Chondrocyte (in vitro differentiated cells): ENCODE data around the gene GRAP2. TPM values are rescaled to one million over a fixed set of nuclear protein-coding genes. Genes with fewer than 3 reads are reported as not detected.
"Not testable (repeated sequence)": the region's sequence is repeated elsewhere in the genome, so short reads cannot be mapped to it uniquely, and the experiment has no call there.

Experiments
- DNase-seq: peaks from one replicate; pipeline ENCODE4 v3.0.0; 2021; ENCODE audit warnings: mixed read lengths, low spot score
- H3K27ac Mint-ChIP-seq: one replicate; pipeline ENCODE4 v1.8.0; 2021; ENCODE audit warnings: mild to moderate bottlenecking, moderate library complexity, mixed read lengths; ENCODE audit not compliant: unreplicated experiment
- H3K27me3 Mint-ChIP-seq: 2 replicates; pipeline ENCODE4 v1.8.0; 2021; ENCODE audit warnings: low read depth, mixed read lengths
- H3K36me3 Mint-ChIP-seq: 2 replicates; pipeline ENCODE4 v1.8.0; 2021; ENCODE audit warnings: low read depth, mixed read lengths
- H3K4me1 Mint-ChIP-seq: 2 replicates; pipeline ENCODE4 v1.8.0; 2021; ENCODE audit warnings: low read depth, mild to moderate bottlenecking, mixed read lengths
- H3K4me3 Mint-ChIP-seq: one replicate; pipeline ENCODE4 v1.8.0; 2021; ENCODE audit warnings: mild to moderate bottlenecking, moderate library complexity, mixed read lengths; ENCODE audit not compliant: unreplicated experiment
- H3K9me3 Mint-ChIP-seq: 2 replicates; pipeline ENCODE4 v1.8.0; 2021; ENCODE audit warnings: low read depth, mixed read lengths
- CTCF ChIP-seq: fragments of 200-600 bp; sonication (generic); IDR thresholded peaks from 2 replicates; pipeline ENCODE4 v1.5.0; 2021; ENCODE audit warnings: antibody characterized with exemption, mild to moderate bottlenecking, moderate library complexity
- total RNA-seq: library from RNA; stranded (reverse); gene quantifications from 3 replicates; pipeline ENCODE4 v1.2.1, GENCODE V29; 2021

The GRAP2 gene
- total RNA-seq, 1 donor from 2014 or later = not detected

GRCh38 chr22:39873965-39874364, 26.9 kb upstream of the GRAP2 start:
- H3K9me3 Mint-ChIP-seq = no peaks in the 10 kb centered on the region
- no peak overlapping the region for H3K27ac Mint-ChIP-seq
- TF ChIP-seq CTCF = no peak
- no peak overlapping the region for H3K4me3 Mint-ChIP-seq
- no peak for DNase-seq
- H3K4me1 Mint-ChIP-seq = no peaks in the 10 kb centered on the region
- H3K36me3 Mint-ChIP-seq = peaks cover 3% of the 10 kb centered on the region
- peaks cover 11% of the 10 kb centered on the region for H3K27me3 Mint-ChIP-seq

- H3K4me3 Mint-ChIP-seq, DNase-seq, H3K9me3 Mint-ChIP-seq, H3K27ac Mint-ChIP-seq, H3K4me1 Mint-ChIP-seq, H3K36me3 Mint-ChIP-seq: not testable (repeated sequence)
- H3K27me3 Mint-ChIP-seq = peaks cover 17% of the 10 kb centered on the region
Observed at GRCh38 chr22:39875176-39875885, 25.6 kb upstream of the GRAP2 start.

GRCh38 chr22:39877079-39877845, 23.6 kb upstream of the GRAP2 start:
- Mint-ChIP-seq H3K4me3 (no peak overlapping the region), H3K27me3 (peaks cover 17% of the 10 kb centered on the region), H3K36me3 (peaks cover 3% of the 10 kb centered on the region), H3K27ac (no peak overlapping the region), H3K4me1 (no peaks in the 10 kb centered on the region), H3K9me3 (no peaks in the 10 kb centered on the region)
- TF ChIP-seq CTCF = no peak
- DNase-seq = no peak

GRCh38 chr22:39880722-39881121, 20.2 kb upstream of the GRAP2 start:
- no peak overlapping the region for H3K27ac Mint-ChIP-seq
- H3K9me3 Mint-ChIP-seq = peaks cover 11% of the 10 kb centered on the region
- no peak overlapping the region for H3K4me3 Mint-ChIP-seq
- H3K36me3 Mint-ChIP-seq = peaks cover 2% of the 10 kb centered on the region
- TF ChIP-seq CTCF = no peak
- H3K4me1 Mint-ChIP-seq = no peaks in the 10 kb centered on the region
- H3K27me3 Mint-ChIP-seq = peaks cover 30% of the 10 kb centered on the region
- no peak for DNase-seq

- peaks cover 11% of the 10 kb centered on the region for H3K9me3 Mint-ChIP-seq
- no peak overlapping the region for H3K4me3 Mint-ChIP-seq
- H3K27me3 Mint-ChIP-seq = peaks cover 37% of the 10 kb centered on the region
Observed at GRCh38 chr22:39883057-39883456, 17.8 kb upstream of the GRAP2 start.

GRCh38 chr22:39889924-39890323, 11.0 kb upstream of the GRAP2 start:
- peaks cover 28% of the 10 kb centered on the region for H3K27me3 Mint-ChIP-seq
- H3K27ac Mint-ChIP-seq, H3K9me3 Mint-ChIP-seq, H3K4me1 Mint-ChIP-seq, DNase-seq, H3K36me3 Mint-ChIP-seq, H3K4me3 Mint-ChIP-seq: not testable (repeated sequence)

More at GRCh38 chr22:39883057-39883456, 17.8 kb upstream of the GRAP2 start:
- Mint-ChIP-seq H3K27ac (no peak overlapping the region), H3K4me1 (no peaks in the 10 kb centered on the region), H3K36me3 (peaks cover 1% of the 10 kb centered on the region)
- no peak for DNase-seq
- no peak for TF ChIP-seq CTCF
